Measurements from ENCODE around the gene SMIM45.

SMIM45 gene

GRCh38 chr22:41913842-41914534, 38.0 kb upstream of the SMIM45 start:
- H3K27me3 Mint-ChIP-seq, result peaks cover 26 to 32% of the 10 kb centered on the region in 2 donors
- no peak overlapping the region for H3K27ac Mint-ChIP-seq
- H3K9me3 Mint-ChIP-seq, result no peaks in the 10 kb centered on the region
- H3K4me3 Mint-ChIP-seq, result peak overlapping the region in 2 of 7 donors; percentile 37 to 68
- DNase-seq, result no peak
- POLR2A ChIA-PET, result interaction anchor here (1.4 kb wide), 1 partner anchor 11 kb away, joined by 4 read pairs; no protein-coding TSS in a partner anchor
- no peaks in the 10 kb centered on the region for H3K36me3 Mint-ChIP-seq
- H3K4me1 Mint-ChIP-seq, result peaks cover 11 to 35% (median 18%) of the 10 kb centered on the region in 3 donors
- H3K4me1 ChIP-seq (ENCODE audit: insufficient read depth, low read length), result peaks cover 31% of the 10 kb centered on the region
- H3K27me3 ChIP-seq (ENCODE audit: insufficient read depth, low read length, poor library complexity, severe bottlenecking), result peaks cover 47% of the 10 kb centered on the region
- H3K9me3 ChIP-seq (ENCODE audit: low read length), result no peaks in the 10 kb centered on the region
- no peak overlapping the region for H3K27ac ChIP-seq (ENCODE audit: low read depth, low read length)
- H3K4me3 ChIP-seq (ENCODE audit: low read length), result no peak overlapping the region
- CTCF ChIA-PET, result interaction anchor here (3.2 kb wide), 1 partner anchor 12 kb away, joined by 16 read pairs; the partner anchor contains the start of gene TNFRSF13C
- no peaks in the 10 kb centered on the region for H3K36me3 ChIP-seq (ENCODE audit: insufficient read depth, low read length)

GRCh38 chr22:41914611-41915034, 37.3 kb upstream of the SMIM45 start:
- peaks cover 7 to 34% (median 18%) of the 10 kb centered on the region in 3 donors for H3K4me1 Mint-ChIP-seq
- Histone ChIP-seq H3K27me3 (ENCODE audit: insufficient read depth, low read length, poor library complexity, severe bottlenecking) (peaks cover 42% of the 10 kb centered on the region), H3K4me1 (ENCODE audit: insufficient read depth, low read length) (peaks cover 29% of the 10 kb centered on the region), H3K9me3 (ENCODE audit: low read length) (no peaks in the 10 kb centered on the region), H3K27ac (ENCODE audit: low read depth, low read length) (no peak overlapping the region), H3K36me3 (ENCODE audit: insufficient read depth, low read length) (no peaks in the 10 kb centered on the region), H3K4me3 (ENCODE audit: low read length) (no peak overlapping the region)
- no peak overlapping the region for H3K4me3 Mint-ChIP-seq
- DNase-seq, result no peak
- peaks cover 23 to 32% of the 10 kb centered on the region in 2 donors for H3K27me3 Mint-ChIP-seq
- no peaks in the 10 kb centered on the region for H3K9me3 Mint-ChIP-seq
- no peaks in the 10 kb centered on the region for H3K36me3 Mint-ChIP-seq
- ChIA-PET POLR2A (interaction anchor here (1.4 kb wide), 1 partner anchor 11 kb away, joined by 4 read pairs; no protein-coding TSS in a partner anchor), CTCF (no interaction called here)
- no peak overlapping the region for H3K27ac Mint-ChIP-seq

- H3K36me3 ChIP-seq (ENCODE audit: insufficient read depth, low read length), result no peaks in the 10 kb centered on the region
- CTCF ChIA-PET, result interaction anchor here (1.3 kb wide), 1 partner anchor 11 kb away, joined by 8 read pairs; the partner anchor contains the start of gene TNFRSF13C
- Mint-ChIP-seq H3K36me3 (no peaks in the 10 kb centered on the region), H3K4me3 (peak within 1 kb of the TSS; percentile 45 to 83 (median 64)), H3K27me3 (peaks cover 23 to 32% of the 10 kb centered on the region in 2 donors), H3K9me3 (no peaks in the 10 kb centered on the region), H3K27ac (peak within 1 kb of the TSS in 1 of 8 donors; percentile 38), H3K4me1 (peaks cover 7 to 35% (median 18%) of the 10 kb centered on the region in 3 donors)
- peak; percentile 47 to 76 (median 51) for DNase-seq
- no peaks in the 10 kb centered on the region for H3K9me3 ChIP-seq (ENCODE audit: low read length)
- H3K27ac ChIP-seq (ENCODE audit: low read depth, low read length), result no peak within 1 kb of the TSS
- peaks cover 42% of the 10 kb centered on the region for H3K27me3 ChIP-seq (ENCODE audit: insufficient read depth, low read length, poor library complexity, severe bottlenecking)
- POLR2A ChIA-PET, result interaction anchor here (1.4 kb wide), 1 partner anchor 10 kb away, joined by 4 read pairs; no protein-coding TSS in a partner anchor
- peak within 1 kb of the TSS; percentile 47 for H3K4me3 ChIP-seq (ENCODE audit: low read length)
- H3K4me1 ChIP-seq (ENCODE audit: insufficient read depth, low read length), result peaks cover 29% of the 10 kb centered on the region
Observed at GRCh38 chr22:41915035-41915785, 36.7 kb upstream of the SMIM45 start, which contains the start of gene SHISA8. TSS of gene SHISA8 (minus strand) at chr22:41915074. CDS start at chr22:41914667, 407 bp downstream.

- Mint-ChIP-seq H3K27me3 (peaks cover 23 to 32% of the 10 kb centered on the region in 2 donors), H3K36me3 (no peaks in the 10 kb centered on the region), H3K27ac (peak overlapping the region in 1 of 8 donors; percentile 38), H3K4me3 (peak overlapping the region; percentile 45 to 83 (median 64)), H3K4me1 (peaks cover 7 to 39% (median 18%) of the 10 kb centered on the region in 3 donors), H3K9me3 (no peaks in the 10 kb centered on the region)
- ChIA-PET POLR2A (interaction anchor here (0.9 to 1.6 kb wide), 3 partner anchors 10 to 83 kb away, joined by 5 to 9 read pairs (median 6); partner anchors contain the start of genes SREBF2 and TNFRSF13C), CTCF (interaction anchor here (1.3 kb wide), 1 partner anchor 10 kb away, joined by 8 read pairs; the partner anchor contains the start of gene TNFRSF13C)
- no peak for DNase-seq
- H3K9me3 ChIP-seq (ENCODE audit: low read length), result no peaks in the 10 kb centered on the region
- H3K36me3 ChIP-seq (ENCODE audit: insufficient read depth, low read length), result no peaks in the 10 kb centered on the region
- no peak overlapping the region for H3K4me3 ChIP-seq (ENCODE audit: low read length)
- no peak overlapping the region for H3K27ac ChIP-seq (ENCODE audit: low read depth, low read length)
- H3K4me1 ChIP-seq (ENCODE audit: insufficient read depth, low read length), result peaks cover 24% of the 10 kb centered on the region
- peaks cover 39% of the 10 kb centered on the region for H3K27me3 ChIP-seq (ENCODE audit: insufficient read depth, low read length, poor library complexity, severe bottlenecking)
Observed at GRCh38 chr22:41915786-41916493, 36.0 kb upstream of the SMIM45 start.

- Histone ChIP-seq H3K4me1 (ENCODE audit: insufficient read depth, low read length) (peaks cover 20% of the 10 kb centered on the region), H3K27ac (ENCODE audit: low read depth, low read length) (no peak overlapping the region), H3K9me3 (ENCODE audit: low read length) (no peaks in the 10 kb centered on the region), H3K4me3 (ENCODE audit: low read length) (no peak overlapping the region), H3K36me3 (ENCODE audit: insufficient read depth, low read length) (no peaks in the 10 kb centered on the region), H3K27me3 (ENCODE audit: insufficient read depth, low read length, poor library complexity, severe bottlenecking) (peaks cover 31% of the 10 kb centered on the region)
- Mint-ChIP-seq H3K27me3 (peaks cover 19 to 25% of the 10 kb centered on the region in 2 donors), H3K4me3 (peak overlapping the region in 3 of 7 donors; percentile 8 to 78 (median 32)), H3K9me3 (no peaks in the 10 kb centered on the region), H3K36me3 (no peaks in the 10 kb centered on the region), H3K27ac (no peak overlapping the region), H3K4me1 (peaks cover 0 to 34% (median 16%) of the 10 kb centered on the region in 3 donors)
- POLR2A ChIA-PET, result interaction anchor here (0.9 to 1.6 kb wide), 3 partner anchors 9 to 84 kb away, joined by 5 to 9 read pairs (median 6); partner anchors contain the start of genes SREBF2 and TNFRSF13C
- no peak for DNase-seq
- CTCF ChIA-PET, result interaction anchor here (1.3 kb wide), 2 partner anchors 9 kb away, joined by 4 to 8 read pairs; partner anchors contain the start of gene TNFRSF13C
Observed at GRCh38 chr22:41916745-41917358, 35.1 kb upstream of the SMIM45 start.

- peak overlapping the region in 1 of 8 donors; percentile 50 for H3K27ac Mint-ChIP-seq
Observed at GRCh38 chr22:41917375-41917902, 34.5 kb upstream of the SMIM45 start.

More at GRCh38 chr22:41917375-41917902, 34.5 kb upstream of the SMIM45 start:
- H3K27ac ChIP-seq (ENCODE audit: low read depth, low read length), result no peak overlapping the region
- H3K4me3 ChIP-seq (ENCODE audit: low read length), result no peak overlapping the region
- H3K36me3 Mint-ChIP-seq, result no peaks in the 10 kb centered on the region
- H3K27me3 Mint-ChIP-seq, result peaks cover 17 to 19% of the 10 kb centered on the region in 2 donors
- H3K9me3 Mint-ChIP-seq, result no peaks in the 10 kb centered on the region
- H3K4me1 Mint-ChIP-seq, result peaks cover 0 to 34% (median 16%) of the 10 kb centered on the region in 3 donors
- H3K4me3 Mint-ChIP-seq, result no peak overlapping the region
- ChIA-PET POLR2A (interaction anchor here (1.6 kb wide), 2 partner anchors 9 to 23 kb away, joined by 5 to 9 read pairs; partner anchors contain the start of gene TNFRSF13C), CTCF (interaction anchor here (1.3 kb wide), 1 partner anchor 8 kb away, joined by 4 read pairs; no protein-coding TSS in a partner anchor)
- no peak for DNase-seq
- peaks cover 25% of the 10 kb centered on the region for H3K27me3 ChIP-seq (ENCODE audit: insufficient read depth, low read length, poor library complexity, severe bottlenecking)
- H3K9me3 ChIP-seq (ENCODE audit: low read length), result no peaks in the 10 kb centered on the region
- H3K4me1 ChIP-seq (ENCODE audit: insufficient read depth, low read length), result peaks cover 20% of the 10 kb centered on the region
- no peaks in the 10 kb centered on the region for H3K36me3 ChIP-seq (ENCODE audit: insufficient read depth, low read length)
